ENCODE measurements around the gene DDAH2.

The DDAH2 gene

DNA sequence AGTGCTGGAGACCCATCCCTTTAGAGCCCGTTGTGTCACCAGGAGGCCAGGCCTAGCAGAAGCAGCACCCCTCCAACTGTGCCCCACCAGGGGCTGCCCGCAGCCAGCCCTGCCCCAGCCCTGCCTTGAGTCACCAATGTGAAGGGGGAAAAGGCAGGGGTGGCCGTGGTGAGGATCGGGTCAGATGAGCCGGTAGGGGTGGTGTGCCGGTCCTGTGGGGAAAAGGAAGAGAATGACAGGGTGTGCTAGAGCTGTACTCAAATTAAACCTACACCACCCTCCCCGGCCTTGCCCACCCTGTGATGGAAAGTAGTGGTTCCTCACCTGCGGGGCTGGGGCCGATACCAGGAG is 36.4 kb upstream of the DDAH2 start:
- DNase-seq (ENCODE audit: low spot score in 2 of 2) (no peak), ATAC-seq (no peak)
- no peaks in the 10 kb centered on the region for H3K9me3 Mint-ChIP-seq
- peaks cover 35% of the 10 kb centered on the region for H3K4me1 Mint-ChIP-seq
- H3K27ac Mint-ChIP-seq, result peak overlapping the region; percentile 78
- no peak overlapping the region for H3K4me3 Mint-ChIP-seq
- peaks cover 20% of the 10 kb centered on the region for H3K36me3 Mint-ChIP-seq

GRCh38 chr6:31764198-31764597 is 35.1 kb upstream of the DDAH2 start:
- ATAC-seq (no peak), DNase-seq (ENCODE audit: low spot score in 2 of 2) (no peak)
- peak overlapping the region; percentile 88 for H3K27ac Mint-ChIP-seq
- no peaks in the 10 kb centered on the region for H3K9me3 Mint-ChIP-seq
- H3K4me3 Mint-ChIP-seq, result no peak overlapping the region
- H3K36me3 Mint-ChIP-seq, result peaks cover 22% of the 10 kb centered on the region
- H3K4me1 Mint-ChIP-seq, result peaks cover 27% of the 10 kb centered on the region

- no peak overlapping the region for H3K4me3 Mint-ChIP-seq
- H3K36me3 Mint-ChIP-seq, result peaks cover 22% of the 10 kb centered on the region
- peaks cover 27% of the 10 kb centered on the region for H3K4me1 Mint-ChIP-seq
- no peak for ATAC-seq
- no peaks in the 10 kb centered on the region for H3K9me3 Mint-ChIP-seq
- peak overlapping the region; percentile 88 for H3K27ac Mint-ChIP-seq
- DNase-seq (ENCODE audit: low spot score in 2 of 2), result no peak
Observed at GRCh38 chr6:31763619-31763940, 34.5 kb upstream of the DDAH2 start.

GRCh38 chr6:31762878-31763618 is 33.9 kb upstream of the DDAH2 start:
- Mint-ChIP-seq H3K4me1 (peaks cover 25% of the 10 kb centered on the region), H3K9me3 (no peaks in the 10 kb centered on the region), H3K4me3 (no peak overlapping the region), H3K27ac (peak overlapping the region; percentile 88), H3K36me3 (peaks cover 22% of the 10 kb centered on the region)
- no peak for ATAC-seq
- no peak for DNase-seq (ENCODE audit: low spot score in 2 of 2)

DNA sequence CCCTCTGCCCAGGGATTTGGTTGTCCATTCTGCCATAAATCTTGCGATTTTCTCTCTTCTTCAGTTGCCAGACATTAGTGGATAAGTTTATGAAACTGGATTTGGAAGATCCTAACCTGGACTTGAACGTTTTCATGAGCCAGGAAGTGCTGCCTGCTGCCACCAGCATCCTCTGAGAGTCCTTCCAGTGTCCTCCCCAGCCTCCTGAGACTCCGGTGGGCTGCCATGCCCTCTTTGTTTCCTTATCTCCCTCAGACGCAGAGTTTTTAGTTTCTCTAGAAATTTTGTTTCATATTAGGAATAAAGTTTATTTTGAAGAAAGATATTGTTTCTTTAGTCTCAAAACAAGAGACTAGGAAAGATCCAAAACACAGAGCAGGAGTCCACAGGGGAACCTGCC is 33.3 kb upstream of the DDAH2 start, which contains the start of gene SAPCD1:
Gene SAPCD1, plus strand, starts transcription at position 301 of the 400 bp plus-strand sequence. CDS start 399 bp downstream, outside the sequence.
- Mint-ChIP-seq H3K4me1 (peaks cover 18% of the 10 kb centered on the region), H3K36me3 (peaks cover 22% of the 10 kb centered on the region), H3K4me3 (no peak within 1 kb of the TSS), H3K9me3 (no peaks in the 10 kb centered on the region), H3K27ac (peak within 1 kb of the TSS; percentile 88)
- no peak for ATAC-seq
- no peak for DNase-seq (ENCODE audit: low spot score in 2 of 2)

GRCh38 chr6:31761343-31761742 is 32.2 kb upstream of the DDAH2 start:
- DNase-seq (ENCODE audit: low spot score in 2 of 2) (no peak), ATAC-seq (no peak)
- Mint-ChIP-seq H3K4me1 (peaks cover 17% of the 10 kb centered on the region), H3K27ac (no peak overlapping the region), H3K4me3 (no peak overlapping the region), H3K36me3 (peaks cover 22% of the 10 kb centered on the region), H3K9me3 (no peaks in the 10 kb centered on the region)

GRCh38 chr6:31760790-31761189 is 31.7 kb upstream of the DDAH2 start:
- Mint-ChIP-seq H3K4me3 (no peak overlapping the region), H3K27ac (no peak overlapping the region), H3K9me3 (no peaks in the 10 kb centered on the region), H3K36me3 (peaks cover 22% of the 10 kb centered on the region), H3K4me1 (peaks cover 17% of the 10 kb centered on the region)
- DNase-seq (ENCODE audit: low spot score in 2 of 2) (no peak), ATAC-seq (no peak)

DNA sequence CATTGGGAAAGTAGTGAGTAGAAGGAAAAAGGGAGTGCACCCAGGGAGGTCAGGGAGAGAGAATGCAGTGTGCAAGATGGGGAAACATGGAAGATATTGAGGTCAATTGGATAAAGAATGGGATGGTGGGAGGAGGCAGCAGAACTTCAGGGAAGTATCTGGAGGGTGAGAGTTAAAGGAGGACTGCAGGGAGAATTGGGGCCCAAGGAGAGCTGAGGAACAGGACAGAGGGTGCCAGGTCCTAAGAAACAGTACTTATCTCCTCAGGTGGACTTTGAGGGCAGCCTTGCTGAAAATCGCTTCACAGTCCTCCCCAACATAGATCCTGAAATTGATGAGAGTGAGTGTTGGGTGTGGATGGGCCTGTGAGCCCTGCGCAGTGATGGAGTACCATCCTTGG is 29.2 kb upstream of the DDAH2 start:
- no peak overlapping the region for H3K4me3 Mint-ChIP-seq
- no peak overlapping the region for H3K27ac Mint-ChIP-seq

GRCh38 chr6:31752739-31753319 is 23.7 kb upstream of the DDAH2 start:
- ATAC-seq (peak; percentile 44), DNase-seq (ENCODE audit: low spot score in 2 of 2) (no peak)
- Mint-ChIP-seq H3K4me1 (no peaks in the 10 kb centered on the region), H3K4me3 (no peak overlapping the region), H3K36me3 (peaks cover 18% of the 10 kb centered on the region), H3K27ac (no peak overlapping the region), H3K9me3 (no peaks in the 10 kb centered on the region)

More for the DNA sequence above, 29.2 kb upstream of the DDAH2 start:
- no peaks in the 10 kb centered on the region for H3K9me3 Mint-ChIP-seq
- DNase-seq (ENCODE audit: low spot score in 2 of 2) (no peak), ATAC-seq (no peak)
- peaks cover 7% of the 10 kb centered on the region for H3K4me1 Mint-ChIP-seq
- peaks cover 30% of the 10 kb centered on the region for H3K36me3 Mint-ChIP-seq

GRCh38 chr6:31750411-31751022 is 21.4 kb upstream of the DDAH2 start:
- no peak overlapping the region for H3K27ac Mint-ChIP-seq
- ATAC-seq (no peak), DNase-seq (ENCODE audit: low spot score in 2 of 2) (no peak)
- no peaks in the 10 kb centered on the region for H3K9me3 Mint-ChIP-seq
- no peaks in the 10 kb centered on the region for H3K4me1 Mint-ChIP-seq
- H3K36me3 Mint-ChIP-seq, result peaks cover 40% of the 10 kb centered on the region
- H3K4me3 Mint-ChIP-seq, result no peak overlapping the region

- Mint-ChIP-seq H3K36me3 (peaks cover 50% of the 10 kb centered on the region), H3K9me3 (no peaks in the 10 kb centered on the region), H3K4me3 (no peak overlapping the region), H3K27ac (no peak overlapping the region), H3K4me1 (no peaks in the 10 kb centered on the region)
- DNase-seq (ENCODE audit: low spot score in 2 of 2) (no peak), ATAC-seq (no peak)
Observed at GRCh38 chr6:31749301-31750036, 20.4 kb upstream of the DDAH2 start.

- Mint-ChIP-seq H3K9me3 (no peaks in the 10 kb centered on the region), H3K4me3 (no peak overlapping the region), H3K27ac (no peak overlapping the region), H3K4me1 (peaks cover 20% of the 10 kb centered on the region), H3K36me3 (peaks cover 92% of the 10 kb centered on the region)
- DNase-seq (ENCODE audit: low spot score in 2 of 2), result no peak
- no peak for ATAC-seq
Observed at GRCh38 chr6:31744422-31744821, 15.3 kb upstream of the DDAH2 start.

DNA sequence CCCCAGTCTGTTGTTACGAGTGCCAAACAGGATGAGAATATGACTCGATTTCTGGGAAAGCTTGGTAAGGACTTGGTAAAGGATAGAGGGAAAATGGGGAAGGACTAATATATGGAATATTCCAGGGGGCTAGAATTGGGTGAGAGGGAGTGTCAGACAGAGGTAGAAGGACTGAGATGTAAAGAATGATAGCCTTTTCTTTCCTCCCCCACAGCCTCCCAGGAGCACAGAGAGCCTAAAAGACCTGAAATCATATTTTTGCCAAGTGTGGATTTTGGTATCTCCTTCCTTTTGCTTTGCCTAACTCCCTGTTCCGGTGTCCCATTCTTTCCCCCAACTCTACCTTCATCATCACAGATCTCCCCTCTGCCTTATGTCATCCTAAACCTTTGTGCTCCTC is 13.8 kb upstream of the DDAH2 start:
- Mint-ChIP-seq H3K27ac (no peak overlapping the region), H3K9me3 (no peaks in the 10 kb centered on the region), H3K4me3 (no peak overlapping the region), H3K4me1 (peaks cover 36% of the 10 kb centered on the region), H3K36me3 (peaks cover 84% of the 10 kb centered on the region)
- DNase-seq (ENCODE audit: low spot score in 2 of 2), result no peak
- no peak for ATAC-seq

DNA sequence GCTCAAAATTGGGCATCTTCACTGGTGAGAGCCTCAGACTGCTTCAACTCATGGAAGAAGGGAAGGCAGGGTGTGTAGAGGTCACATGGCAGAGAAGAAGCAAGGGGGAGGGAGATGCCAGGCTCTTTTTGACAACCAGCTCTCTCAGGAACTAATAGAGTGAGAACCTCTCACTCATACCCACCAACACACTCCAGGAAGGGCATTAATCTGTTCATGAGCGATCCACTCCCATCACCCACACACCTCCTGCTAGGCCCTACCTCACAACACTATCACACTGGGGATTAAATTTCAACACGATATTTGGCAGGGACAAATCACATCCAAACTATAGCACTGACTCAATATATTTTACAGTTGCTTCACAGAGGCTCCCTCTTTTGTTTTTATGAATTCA is 12.7 kb upstream of the DDAH2 start:
- DNase-seq (ENCODE audit: low spot score in 2 of 2) (no peak), ATAC-seq (no peak)
- H3K27ac Mint-ChIP-seq, result peak overlapping the region; percentile 68
- peaks cover 46% of the 10 kb centered on the region for H3K4me1 Mint-ChIP-seq
- H3K36me3 Mint-ChIP-seq, result peaks cover 74% of the 10 kb centered on the region
- H3K4me3 Mint-ChIP-seq, result peak overlapping the region; percentile 84
- H3K9me3 Mint-ChIP-seq, result no peaks in the 10 kb centered on the region

DNA sequence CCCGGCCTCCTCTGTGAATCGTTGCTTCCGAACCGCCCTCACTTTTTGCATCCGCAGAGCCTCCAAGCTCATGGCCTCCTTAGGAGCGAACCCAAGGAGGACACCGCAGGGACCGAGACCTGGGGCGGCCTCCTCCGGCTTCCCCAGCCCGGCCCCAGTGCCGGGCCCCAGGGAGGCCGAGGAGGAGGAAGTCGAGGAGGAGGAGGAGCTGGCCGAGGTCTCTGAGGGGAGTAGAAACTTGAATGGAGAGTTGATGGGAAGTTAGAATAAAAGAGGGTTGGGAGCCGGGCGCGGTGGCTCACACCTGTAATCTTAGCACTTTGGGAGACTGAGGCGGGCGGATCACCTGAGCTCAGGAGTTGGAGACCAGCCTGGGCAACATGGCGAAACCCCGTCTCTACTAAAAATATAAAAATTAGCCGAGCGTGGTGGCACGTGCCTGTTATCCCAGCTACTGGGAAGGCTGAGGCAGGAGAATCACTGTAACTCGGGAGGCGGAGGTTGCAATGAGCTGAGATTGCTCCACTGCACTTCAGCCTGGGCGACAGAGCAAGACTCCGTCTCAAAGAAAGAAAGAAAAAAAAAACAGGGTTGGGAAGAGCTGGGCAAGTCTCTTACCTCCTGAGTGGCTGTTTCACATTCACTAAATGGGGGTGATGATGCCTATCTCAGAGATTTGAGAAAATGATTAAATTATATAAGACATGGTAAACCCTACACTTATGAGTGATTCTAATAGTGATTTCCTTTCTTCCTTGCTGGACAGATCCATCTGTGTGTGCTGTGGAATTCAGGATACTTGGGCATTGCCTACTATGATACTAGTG is 11.5 kb upstream of the DDAH2 start:
- Mint-ChIP-seq H3K27ac (peak overlapping the region; percentile 92), H3K36me3 (peaks cover 71% of the 10 kb centered on the region), H3K4me1 (peaks cover 52% of the 10 kb centered on the region), H3K4me3 (peak overlapping the region; percentile 84), H3K9me3 (no peaks in the 10 kb centered on the region)
- no peak for ATAC-seq
- DNase-seq (ENCODE audit: low spot score in 2 of 2), result no peak

Measured in stimulated activated effector memory CD8-positive, alpha-beta T cell treated with anti-CD3 and anti-CD28 coated beads, Interleukin-12 subunit alpha, Interleukin-12 subunit beta, amount 100 ng/mL, for 72 hours (primary cell).